GM21528 (cell line): ENCODE results near the gene KDM3B.
"Not testable (repeated sequence)": the region's sequence is repeated elsewhere in the genome, so short reads cannot be mapped to it uniquely, and the experiment has no call there.

Experiments used
- ATAC-seq: cut with Tn5 transposase; IDR thresholded peaks from one replicate; pipeline ENCODE4 v1.9.1; 2021; ENCODE audit warnings: mild to moderate bottlenecking, moderate library complexity; ENCODE audit not compliant: unreplicated experiment, low FRiP score

The KDM3B gene

DNA sequence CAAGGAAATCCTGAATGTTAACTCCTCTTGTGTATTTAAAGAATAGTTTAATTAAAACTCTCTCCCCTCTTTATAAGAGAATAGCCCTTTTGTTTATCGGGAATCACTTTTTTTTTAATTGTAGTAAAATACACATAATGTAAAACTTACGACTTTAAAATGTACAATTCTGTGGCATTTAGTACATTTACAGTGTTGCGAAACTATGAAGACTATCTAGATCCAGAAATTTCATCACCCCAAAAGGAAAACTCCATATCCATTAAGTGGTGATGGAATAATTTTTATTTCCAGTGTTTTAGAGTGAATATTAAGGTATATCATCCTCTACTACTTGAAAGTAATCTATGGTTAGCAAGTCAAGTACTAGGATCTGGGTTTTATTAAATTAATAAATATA is 36.8 kb downstream of the KDM3B start:
- ATAC-seq, result no peak

DNA sequence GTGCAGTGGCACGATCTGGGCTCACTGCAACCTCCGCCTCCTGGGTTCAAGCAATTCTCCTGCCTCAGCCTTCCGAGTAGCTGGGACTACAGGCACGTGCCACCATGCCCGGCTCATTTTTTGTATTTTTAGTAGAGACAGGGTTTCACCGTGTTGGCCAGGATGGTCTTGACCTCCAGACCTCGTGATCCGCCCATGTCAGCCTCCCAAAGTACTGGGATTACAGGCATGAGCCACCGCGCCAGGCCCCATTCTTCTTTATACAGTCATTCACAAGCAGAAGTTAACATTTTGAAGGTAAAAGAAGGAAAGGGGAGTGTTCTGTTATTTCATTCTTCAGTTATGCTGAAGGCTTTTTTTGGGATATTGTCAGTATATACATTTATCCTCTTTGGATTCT is 37.4 kb downstream of the KDM3B start:
- ATAC-seq, result not testable (repeated sequence)

DNA sequence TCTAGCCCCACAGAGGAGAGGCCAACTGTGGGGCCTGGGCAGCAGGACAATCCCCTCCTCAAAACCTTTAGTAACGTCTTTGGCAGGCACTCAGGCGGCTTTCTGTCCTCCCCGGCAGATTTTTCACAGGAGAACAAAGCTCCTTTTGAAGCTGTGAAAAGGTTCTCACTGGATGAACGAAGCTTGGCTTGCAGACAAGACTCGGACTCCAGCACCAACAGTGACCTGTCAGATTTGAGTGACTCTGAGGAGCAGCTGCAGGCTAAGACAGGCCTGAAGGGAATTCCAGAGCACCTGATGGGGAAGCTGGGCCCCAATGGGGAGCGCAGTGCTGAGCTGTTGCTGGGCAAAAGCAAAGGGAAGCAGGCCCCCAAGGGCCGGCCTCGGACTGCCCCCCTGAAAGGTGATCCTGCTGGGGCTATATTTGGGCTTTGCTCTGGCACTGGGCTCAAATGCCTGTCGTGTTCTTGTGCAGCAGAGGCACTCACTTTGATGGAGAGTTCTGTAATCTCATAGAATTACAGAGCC is 39.4 kb downstream of the KDM3B start:
- ATAC-seq, result no peak

DNA sequence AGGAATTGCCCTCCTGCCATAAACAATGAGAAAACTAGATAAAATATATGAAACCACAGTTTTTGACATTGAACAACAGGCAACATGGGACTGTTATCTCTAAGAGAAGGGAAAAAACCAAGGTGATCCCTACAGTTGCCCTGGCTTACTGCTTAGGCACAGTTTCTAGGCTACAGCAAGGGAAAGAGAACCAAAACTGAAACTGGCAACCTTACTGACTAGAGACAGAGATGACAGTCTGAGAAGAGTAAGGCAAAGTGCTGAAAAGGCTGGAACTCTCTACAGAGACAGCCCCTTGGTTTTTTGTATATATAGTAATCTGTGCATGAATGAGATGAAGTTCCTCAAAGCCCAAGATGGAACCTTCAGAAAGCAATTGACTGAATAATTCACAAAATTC is 50.2 kb downstream of the KDM3B start:
- ATAC-seq, result no peak

DNA sequence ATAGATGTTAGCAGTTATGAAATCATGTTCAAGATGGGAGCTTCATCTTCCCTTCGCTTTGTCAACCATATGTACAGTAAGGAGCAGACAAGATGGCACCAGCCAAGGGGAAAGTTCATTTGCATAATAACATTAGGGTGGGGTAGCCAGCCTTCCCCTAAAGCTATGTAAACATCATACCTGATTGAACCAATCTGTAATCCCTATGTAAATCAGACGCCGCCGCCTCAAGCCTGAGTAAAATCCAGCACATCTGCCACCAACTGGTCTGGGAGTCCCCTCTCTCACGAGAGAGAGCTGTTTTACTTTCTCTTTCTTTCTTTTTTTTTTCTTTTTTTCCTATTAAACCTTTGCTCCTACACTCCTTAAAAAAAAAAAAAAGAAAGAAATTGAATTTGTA is 55.5 kb downstream of the KDM3B start:
- no peak for ATAC-seq

DNA sequence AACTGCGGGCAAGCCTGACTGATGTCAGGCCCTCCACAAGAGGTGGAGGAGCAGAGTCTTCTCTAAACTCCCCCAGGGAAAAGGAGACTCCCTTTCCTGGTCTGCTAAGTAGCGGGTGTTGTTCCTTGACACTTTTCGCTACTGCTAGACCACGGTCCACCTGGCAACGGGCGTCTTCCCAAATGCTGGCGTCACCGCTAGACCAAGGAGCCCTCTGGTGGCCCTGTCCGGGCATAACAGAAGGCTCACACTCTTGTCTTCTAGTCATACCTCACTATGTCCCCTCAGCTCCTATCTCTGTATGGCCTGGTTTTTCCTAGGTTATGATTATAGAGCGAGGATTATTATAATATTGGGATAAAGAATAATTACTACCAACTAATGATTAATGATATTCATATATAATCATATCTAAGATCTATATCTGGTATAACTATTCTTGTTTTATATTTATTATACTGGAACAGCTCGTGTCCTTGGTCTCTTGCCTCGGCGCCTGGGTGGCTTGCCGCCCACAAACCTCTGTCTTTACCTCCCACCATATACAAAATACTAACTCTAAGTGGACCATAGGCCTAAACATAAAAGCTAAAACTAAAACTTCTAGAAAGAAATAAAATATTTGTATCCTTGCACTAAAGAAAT is 58.6 kb downstream of the KDM3B start:
- not testable (repeated sequence) for ATAC-seq

DNA sequence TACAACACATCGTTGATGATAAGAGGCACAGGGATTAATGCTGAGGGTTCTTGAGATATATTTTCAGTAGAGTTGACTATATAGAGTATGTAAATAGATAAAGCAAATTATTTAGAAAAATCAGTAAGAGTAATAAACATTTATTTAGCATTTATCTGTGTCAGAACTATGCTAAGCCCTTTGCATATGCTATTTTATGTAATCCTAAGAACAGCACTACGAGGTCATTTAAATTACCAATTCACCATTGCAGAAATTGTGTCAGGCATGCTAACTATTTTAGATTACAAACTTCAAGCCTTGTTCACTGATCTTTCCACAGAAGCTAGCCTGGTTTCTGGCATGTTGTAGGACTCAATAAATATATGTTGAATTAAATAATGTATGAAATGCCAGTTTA is 66.0 kb downstream of the KDM3B start:
- ATAC-seq, result no peak

DNA sequence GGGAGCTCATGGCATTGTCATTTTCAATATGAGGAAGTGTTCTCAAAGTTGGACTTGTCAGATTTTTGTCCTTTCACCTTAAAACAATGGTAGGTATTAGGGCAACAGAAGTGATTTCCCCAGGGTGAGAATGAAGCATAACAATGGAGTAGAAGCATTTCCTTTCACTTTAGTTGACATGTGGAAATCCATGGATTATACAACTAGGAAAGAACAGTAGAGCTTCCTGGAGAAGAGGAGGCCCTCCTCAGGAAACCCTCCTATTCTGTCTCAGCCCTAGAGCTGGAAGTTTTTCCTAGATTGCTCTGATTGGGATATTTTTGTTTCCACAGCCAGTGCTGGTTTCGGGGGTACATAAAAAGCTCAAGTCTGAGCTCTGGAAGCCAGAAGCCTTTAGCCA is 72.6 kb downstream of the KDM3B start:
- ATAC-seq, result no peak

DNA sequence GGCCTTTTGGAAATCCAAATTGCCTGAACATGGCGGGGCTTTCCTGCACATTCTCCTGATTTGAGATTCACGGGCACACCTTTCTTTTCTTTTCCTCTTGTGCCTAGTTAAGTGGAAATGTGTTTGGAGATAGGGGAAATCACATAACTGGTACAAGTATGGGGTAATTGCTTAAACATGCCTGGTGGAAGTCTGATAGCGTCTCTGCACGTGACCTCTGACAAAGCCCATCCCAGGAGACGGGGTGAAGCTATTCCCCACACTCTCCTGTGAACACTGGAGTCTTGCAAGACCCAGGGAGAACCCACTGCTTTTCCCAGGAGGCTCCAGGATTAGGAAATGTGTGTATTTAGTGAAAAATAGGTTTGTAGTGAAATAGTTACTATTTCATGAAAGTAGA is 83.5 kb downstream of the KDM3B start:
- ATAC-seq, result no peak

DNA sequence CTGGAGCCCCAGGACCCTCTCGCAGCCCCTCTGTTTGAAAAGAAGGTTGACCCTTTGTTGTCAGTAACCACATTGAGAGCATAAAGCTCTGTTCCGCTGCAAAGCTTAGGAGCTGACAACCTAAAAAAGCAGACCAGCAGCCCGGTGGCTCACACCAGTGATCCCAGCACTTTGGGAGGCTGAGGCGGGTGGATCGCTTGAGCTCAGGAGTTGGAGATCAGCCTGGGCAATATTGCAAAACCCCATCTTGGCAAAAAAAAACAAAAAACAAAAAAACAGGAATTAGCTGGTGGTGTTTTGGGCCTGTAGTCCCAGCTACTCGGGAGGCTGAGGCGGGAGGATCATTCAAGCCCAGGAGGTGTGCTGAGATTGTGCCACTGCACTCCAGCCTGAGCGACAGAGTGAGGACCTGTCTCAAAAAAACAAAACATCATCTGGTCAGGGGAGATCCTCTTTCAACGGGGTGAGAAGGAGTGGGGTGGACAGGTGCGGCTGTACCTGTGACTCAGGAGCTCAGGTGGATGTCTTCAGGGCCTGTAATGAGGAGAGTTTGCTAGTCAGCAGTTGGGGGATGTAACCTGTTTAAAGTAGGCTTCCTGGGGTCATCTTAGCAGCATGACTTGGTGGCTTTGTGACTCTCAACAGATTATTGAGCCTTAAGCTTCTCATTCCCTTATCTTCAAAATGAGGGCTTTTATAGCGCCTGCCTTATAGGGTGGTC is 85.7 kb downstream of the KDM3B start:
- ATAC-seq, result no peak

DNA sequence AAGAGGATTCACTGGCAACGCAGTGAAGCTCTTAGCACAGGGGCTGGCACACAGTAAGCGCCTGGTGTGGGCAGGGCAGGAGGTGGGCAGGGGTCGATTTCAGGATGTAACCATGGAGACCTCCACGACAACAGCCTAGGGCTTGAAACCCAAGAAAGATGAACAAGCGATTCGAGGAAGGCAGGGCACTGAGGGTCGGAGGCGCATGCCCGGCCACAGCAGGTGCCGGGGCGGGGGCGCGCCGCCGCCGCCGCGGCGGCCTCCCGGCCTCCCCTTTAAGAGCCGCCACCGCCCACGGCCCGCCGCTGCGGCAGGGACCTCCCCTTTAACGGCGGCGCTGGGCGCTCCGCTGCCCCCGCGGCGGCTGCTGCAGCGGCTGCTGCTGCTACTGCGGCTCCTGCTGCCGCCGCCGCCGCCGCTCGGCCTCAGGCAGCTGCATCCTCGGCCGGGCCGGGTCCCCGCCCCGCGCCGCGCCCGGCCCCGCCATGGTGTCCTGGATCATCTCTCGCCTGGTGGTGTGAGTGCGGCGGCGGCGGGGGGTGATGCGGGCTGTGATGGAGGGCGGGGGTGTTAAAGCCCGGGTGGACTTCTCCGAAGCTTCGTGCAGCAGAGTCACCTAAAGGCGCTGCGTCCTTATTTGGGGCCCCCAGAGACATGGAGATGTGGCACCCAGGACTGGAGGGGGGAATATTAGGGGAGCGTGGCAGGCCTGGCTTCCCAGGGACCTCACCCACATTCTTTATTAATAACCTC is 86.4 kb downstream of the KDM3B start, which contains the start of gene REEP2:
Gene REEP2 (plus strand): TSS at position 334 of the 753 bp plus-strand sequence. CDS start 152 bp downstream, at position 486.
- ATAC-seq, result peak; percentile 62

DNA sequence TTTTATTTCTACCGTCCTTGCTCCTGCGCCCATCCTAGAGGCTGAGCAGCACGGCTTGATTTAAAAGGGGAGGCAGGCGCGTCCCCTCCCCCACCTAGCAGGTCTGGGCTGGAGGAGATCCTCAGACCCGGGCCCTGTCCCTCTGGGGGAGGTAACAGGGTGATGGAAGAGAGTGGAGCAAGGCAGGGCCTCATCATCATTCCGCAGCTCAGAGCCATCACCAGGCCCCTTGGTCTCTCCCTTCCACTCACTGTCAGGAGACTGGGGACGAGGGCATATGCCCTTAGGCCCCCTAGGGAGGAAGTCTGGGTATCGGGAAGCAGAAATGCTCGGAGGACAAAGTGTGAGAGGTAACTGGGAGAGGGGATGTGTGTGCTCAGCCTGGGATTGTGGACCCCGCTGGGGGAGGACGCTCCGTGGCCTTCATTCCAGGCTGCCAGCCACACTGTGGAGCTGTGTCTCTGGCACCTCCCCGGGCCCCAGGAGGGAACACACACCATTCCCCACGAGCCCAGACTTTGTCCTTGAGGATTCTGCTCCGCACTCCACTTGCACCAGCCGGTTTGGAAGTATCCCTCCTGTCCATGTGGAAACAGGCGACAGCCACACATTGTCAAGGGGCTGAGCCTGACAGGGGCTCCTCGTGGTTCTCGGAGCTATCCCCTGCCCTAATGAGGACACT is 87.1 kb downstream of the KDM3B start:
- ATAC-seq, result no peak

DNA sequence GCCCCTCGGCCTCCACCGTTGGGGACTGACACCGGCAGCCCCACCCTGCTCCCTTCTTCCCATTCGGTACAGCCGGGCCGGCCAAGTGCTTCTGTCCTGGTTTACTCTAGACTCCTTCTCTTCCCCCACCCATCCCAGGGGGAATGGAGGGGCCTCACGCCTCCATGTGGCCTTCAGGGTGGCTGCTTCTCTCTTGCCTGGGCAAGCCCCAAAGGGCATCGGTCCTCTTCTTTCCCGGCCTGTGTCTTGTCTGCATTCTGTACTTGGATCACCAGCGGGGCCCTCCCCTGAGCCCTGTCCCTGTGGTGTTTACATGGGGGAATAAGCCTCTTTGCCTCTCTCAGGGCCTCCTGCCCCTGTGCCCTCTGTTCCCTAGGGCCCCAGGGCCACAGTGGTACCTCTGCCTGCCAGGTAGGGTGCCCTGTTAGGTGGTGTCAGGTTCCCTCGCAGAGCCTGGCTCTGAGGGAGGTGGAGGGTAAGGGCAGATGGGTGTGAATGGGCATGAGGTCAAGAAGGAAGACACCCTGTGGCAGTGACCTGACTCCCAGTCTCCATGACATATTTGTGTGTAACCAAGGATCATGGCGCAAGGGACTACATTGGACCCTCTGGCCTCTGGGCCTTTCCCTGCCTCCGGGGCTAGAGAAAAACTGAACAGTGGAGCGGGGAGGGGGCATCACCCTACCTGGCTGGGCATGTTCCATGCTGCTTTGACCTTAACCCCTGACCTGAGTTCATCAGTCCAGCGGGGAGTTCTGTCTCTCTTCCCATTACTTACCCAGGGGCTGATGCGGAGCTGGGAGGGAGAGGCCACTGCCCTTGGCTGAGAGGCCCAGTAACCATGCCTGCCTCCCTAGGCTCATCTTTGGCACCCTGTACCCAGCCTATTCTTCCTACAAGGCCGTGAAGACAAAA is 87.9 kb downstream of the KDM3B start:
- ATAC-seq, result no peak

DNA sequence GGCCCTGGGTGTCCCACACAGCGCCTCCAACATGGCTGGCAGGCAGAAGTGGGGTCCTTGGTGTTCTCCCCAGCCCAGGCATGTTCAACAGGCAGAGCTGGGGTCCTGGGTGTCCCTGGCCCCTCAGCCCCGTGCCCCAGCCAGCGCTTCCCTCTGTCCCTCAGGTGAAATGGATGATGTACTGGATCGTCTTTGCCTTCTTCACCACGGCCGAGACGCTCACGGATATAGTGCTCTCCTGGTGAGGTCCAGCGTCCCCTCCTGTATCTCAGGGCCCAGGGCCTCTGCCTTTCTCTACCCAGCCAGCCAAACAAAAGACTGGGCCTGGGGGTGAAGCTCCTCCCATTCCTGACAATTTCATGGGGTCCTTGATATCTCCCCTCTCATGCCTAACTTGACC is 88.7 kb downstream of the KDM3B start:
- no peak for ATAC-seq

DNA sequence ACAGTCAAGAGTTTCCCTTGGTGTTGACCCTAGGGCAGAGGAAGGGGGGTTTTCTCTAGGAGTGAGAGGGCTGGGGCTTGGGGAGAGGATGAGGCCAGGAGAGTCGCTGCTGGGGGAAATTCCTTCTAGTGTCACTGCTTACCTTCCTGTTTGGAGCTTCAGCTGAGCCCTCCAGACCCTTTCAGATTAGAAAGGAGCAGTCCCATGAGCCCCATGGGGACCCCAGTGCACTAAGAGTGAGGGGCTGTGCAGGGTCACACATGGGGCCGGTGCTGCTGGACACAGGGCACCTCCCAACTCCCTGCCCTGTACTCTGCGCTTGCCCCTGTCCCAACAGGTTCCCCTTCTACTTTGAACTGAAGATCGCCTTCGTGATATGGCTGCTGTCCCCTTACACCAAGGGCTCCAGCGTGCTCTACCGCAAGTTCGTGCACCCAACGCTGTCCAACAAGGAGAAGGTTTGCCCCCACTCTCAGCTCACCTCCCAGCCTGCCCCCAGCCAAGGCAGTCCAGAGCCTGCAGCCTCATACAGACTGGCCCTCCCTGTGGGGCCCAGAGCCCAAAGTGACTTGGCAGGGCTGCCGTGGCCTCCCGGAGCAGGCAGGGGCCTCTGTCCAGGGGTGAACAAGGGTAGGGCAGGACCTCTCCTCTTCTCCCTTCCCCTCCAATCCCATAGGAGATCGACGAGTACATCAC is 91.7 kb downstream of the KDM3B start:
- ATAC-seq, result no peak

DNA sequence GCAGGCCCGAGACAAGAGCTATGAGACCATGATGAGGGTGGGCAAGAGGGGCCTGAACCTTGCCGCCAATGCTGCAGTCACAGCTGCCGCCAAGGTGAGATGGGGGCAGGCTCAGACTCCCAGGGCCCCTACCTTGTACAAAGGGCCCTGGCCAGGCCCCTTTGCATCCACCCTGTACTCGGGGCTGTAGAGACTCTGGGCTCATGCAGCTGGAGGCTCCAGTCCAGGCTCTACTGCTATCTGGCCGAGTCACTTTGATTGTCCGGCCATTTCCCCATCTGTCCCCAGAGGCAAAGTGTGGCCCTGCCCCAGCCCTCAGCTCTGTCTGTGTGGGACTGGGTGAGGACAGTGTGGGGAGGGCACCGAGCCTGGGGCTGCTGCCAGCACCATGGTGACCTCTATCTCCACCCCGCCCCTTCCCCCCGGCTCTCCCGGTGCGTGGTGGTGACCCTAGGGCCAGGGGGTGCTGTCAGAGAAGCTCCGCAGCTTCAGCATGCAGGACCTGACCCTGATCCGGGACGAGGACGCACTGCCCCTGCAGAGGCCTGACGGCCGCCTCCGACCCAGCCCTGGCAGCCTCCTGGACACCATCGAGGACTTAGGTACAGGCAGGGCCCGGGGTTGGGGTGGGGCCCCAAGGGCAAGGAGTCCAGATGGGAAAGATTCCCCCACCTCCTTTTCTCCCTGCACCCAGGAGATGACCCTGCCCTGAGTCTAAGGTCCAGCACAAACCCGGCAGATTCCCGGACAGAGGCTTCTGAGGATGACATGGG is 92.5 kb downstream of the KDM3B start:
- ATAC-seq, result no peak

DNA sequence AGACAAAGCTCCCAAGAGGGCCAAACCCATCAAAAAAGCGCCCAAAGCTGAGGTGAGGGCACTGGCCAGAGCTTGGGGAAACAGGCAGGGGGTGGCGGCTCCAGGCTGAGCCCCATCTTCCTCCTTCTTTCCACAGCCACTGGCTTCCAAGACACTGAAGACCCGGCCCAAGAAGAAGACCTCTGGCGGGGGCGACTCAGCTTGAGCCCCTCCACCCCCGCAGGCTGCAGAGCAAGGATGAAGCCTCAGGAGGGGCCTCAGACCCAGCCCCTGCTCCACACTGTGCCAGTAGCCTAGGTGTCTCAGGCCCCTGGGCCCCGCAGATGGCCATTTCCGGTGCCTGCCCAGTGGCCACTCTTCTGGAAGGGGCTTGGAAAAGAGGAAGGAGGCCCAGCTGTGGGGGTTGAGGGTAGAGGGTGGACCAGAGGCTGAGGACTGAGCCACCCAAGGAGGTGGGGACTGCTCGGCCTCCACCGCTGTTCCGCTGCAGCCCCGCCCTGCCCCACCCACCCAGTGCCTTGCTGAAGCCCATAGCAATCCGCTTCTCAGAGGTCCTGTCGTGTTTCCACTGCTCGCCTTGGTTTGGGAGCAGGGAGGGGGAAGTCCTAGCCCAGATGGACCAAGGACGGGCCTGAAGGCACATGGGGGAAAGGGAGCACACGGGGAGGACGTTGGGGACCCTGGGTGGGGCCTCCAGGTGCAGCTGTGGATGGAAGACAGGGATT is 93.2 kb downstream of the KDM3B start:
- no peak for ATAC-seq

DNA sequence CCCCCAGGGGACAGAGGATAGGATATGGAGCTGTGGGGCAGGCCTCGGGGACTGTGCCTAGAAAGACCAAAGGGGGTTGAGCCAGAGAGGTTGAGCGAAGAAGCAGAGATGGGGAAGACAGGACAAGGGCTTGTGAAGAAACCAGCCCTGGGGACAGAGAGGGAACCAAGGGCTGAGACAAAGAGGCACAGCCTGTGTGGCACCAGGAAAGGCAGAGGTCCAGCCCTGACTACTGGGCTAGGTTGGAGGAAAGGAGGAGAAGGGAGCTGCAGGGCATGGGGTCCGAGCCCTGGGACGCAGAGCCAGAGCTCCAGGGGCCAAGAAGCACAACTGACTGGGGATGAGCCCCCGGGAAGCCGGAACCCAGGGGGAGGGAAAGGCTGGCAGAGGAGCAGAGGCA is 95.6 kb downstream of the KDM3B start:
- no peak for ATAC-seq
